H1 (cell line): ENCODE data around the gene CAV1. TPM values are rescaled to one million over a fixed set of nuclear protein-coding genes. Genes with fewer than 3 reads are reported as not detected.

Experiments
- BCL11A ChIP-seq, 2 experiments: IDR thresholded peaks; one replicate each; pipeline ENCODE4 v1.6.1; 2011; ENCODE audit warnings: low read depth in 2 of 2, low read length in 2 of 2, mild to moderate bottlenecking in 2 of 2
- TAF7 ChIP-seq: optimal IDR thresholded peaks from 2 replicates; pipeline ENCODE3; 2011; ENCODE audit warnings: low read depth, mild to moderate bottlenecking, inconsistent platforms, low read length, moderate library complexity, borderline replicate concordance
- polyA plus RNA-seq, 7 experiments: library from polyadenylated mRNA; depleted of rRNA in 3 of 7; stranded (reverse) in 5 of 7; unstranded in 2 of 7; fragments of >200 nt in 5 of 7; fragments of 200-250 nt in 2 of 7; gene quantifications; 1 replicate in 5 of 7; 2 replicates in 1 of 7; 4 replicates in 1 of 7; pipeline versions ENCODE4 v1.2.1 to v1.2.3, GENCODE V29; 2011 to 2013; ENCODE audit warnings: missing spikeins in 2 of 7, mixed read lengths in 2 of 7
- total RNA-seq: library from RNA; stranded (reverse); fragmentation: NEBNext Ultra II Directional; extraction: Animal tissue kit (Norgen Biotek cat#: 25700); gene quantifications from 2 replicates; pipeline ENCODE4 v1.2.1, GENCODE V29; 2021

CAV1 gene
- total and polyA plus RNA-seq, 2 of the 8 experiments (the other 6 are each of a cell fraction or from before 2014, with no cell fraction given), result 16.3 to 21.8 TPM

GRCh38 chr7:116505278-116505677 lies 19.6 kb upstream of the CAV1 start (continued):
- TF ChIP-seq BCL11A (IDR thresholded peaks at IDR 0.05; ENCODE audit: low read depth in 2 of 2, low read length in 2 of 2), result no peak
- TF ChIP-seq TAF7, result no peak
